Measurements from ENCODE around the gene ANAPC1. TPM values are rescaled to one million over a fixed set of nuclear protein-coding genes. Genes with fewer than 3 reads are reported as not detected.
"Not testable (repeated sequence)": the region's sequence is repeated elsewhere in the genome, so short reads cannot be mapped to it uniquely, and the experiment has no call there.

ANAPC1 gene
- polyA plus RNA-seq, 3 donors: 4.2 to 12.4 (median 6.8) TPM

DNA sequence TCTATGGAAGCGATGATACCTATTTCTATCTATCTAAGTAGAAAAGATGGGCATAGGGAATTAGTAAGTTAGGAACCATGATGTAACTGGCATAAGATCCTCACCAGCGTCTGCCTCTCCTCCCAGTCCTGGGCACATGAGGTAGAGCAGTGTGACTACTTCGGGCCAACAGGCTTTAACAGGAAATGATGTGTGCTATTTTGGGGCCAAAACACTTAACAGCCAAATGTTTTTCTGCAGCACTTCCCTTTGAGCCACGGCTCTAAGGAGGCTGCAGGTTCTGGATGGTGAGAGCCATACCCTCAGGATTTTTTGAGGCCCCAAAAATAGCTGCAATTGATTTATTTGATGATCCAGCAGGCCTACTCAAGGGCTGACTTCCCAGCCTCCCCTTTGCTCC is 116.9 kb downstream of the ANAPC1 start:
- intact Hi-C loops (cut with micrococcal nuclease); H3K4me1 ChIP-seq (ENCODE audit: control insufficient read depth in 1 of 2, insufficient read depth in 2 of 2, low read length in 2 of 2); H3K4me1 Mint-ChIP-seq; H2AFZ ChIP-seq (ENCODE audit: insufficient read depth, low read depth, low read length, poor library complexity, severe bottlenecking); H3K4me3 Mint-ChIP-seq; H3K36me3 ChIP-seq (replicated peaks in 1 of 2; ENCODE audit: control insufficient read depth in 1 of 2, insufficient read depth in 2 of 2, low read length in 2 of 2); H3K27me3 ChIP-seq (ENCODE audit: control insufficient read depth in 2 of 2, insufficient read depth in 2 of 2, low read length in 2 of 2); H3K27ac ChIP-seq (ENCODE audit: low read depth in 1 of 2, low read length in 2 of 2); H3K27me3 Mint-ChIP-seq (ENCODE audit: low read depth in 3 of 3); H4K20me1 ChIP-seq (ENCODE audit: insufficient read depth, low read length); H3K4me2 ChIP-seq (replicated peaks; ENCODE audit: extremely low read depth, low read length, poor library complexity, severe bottlenecking); H3K4me3 ChIP-seq (replicated peaks in 1 of 3; ENCODE audit: low read depth in 2 of 3, low read length in 3 of 3); H3K9ac ChIP-seq (ENCODE audit: insufficient read depth, low read length, poor library complexity, severe bottlenecking); H3K79me2 ChIP-seq (ENCODE audit: insufficient read depth, low read length); DNase-seq: not testable (repeated sequence)
- H3K9me3 Mint-ChIP-seq: peaks cover 7 to 16% (median 11%) of the 10 kb centered on the region in 7 donors
- peak overlapping the region in 1 of 7 donors; percentile 8 for H3K27ac Mint-ChIP-seq
- H3K9me3 ChIP-seq (replicated peaks in 1 of 2; ENCODE audit: control insufficient read depth in 1 of 2, insufficient read depth in 1 of 2, low read length in 2 of 2): peaks cover 11 to 12% of the 10 kb centered on the region in 2 donors
- WGBS (ENCODE audit: insufficient coverage): no CpG with 5 or more reads among the region's 4 CpGs
- peaks cover 7 to 12% of the 10 kb centered on the region in 2 donors for H3K36me3 Mint-ChIP-seq

GRCh38 chr2:111766295-111766694 is 117.7 kb downstream of the ANAPC1 start:
- H3K9me3 ChIP-seq (replicated peaks in 1 of 2; ENCODE audit: control insufficient read depth in 1 of 2, insufficient read depth in 1 of 2, low read length in 2 of 2): peaks cover 15 to 16% of the 10 kb centered on the region in 2 donors
- H3K4me1 ChIP-seq (ENCODE audit: control insufficient read depth in 1 of 2, insufficient read depth in 2 of 2, low read length in 2 of 2); H3K9ac ChIP-seq (ENCODE audit: insufficient read depth, low read length, poor library complexity, severe bottlenecking); H3K4me3 ChIP-seq (replicated peaks in 1 of 3; ENCODE audit: low read depth in 2 of 3, low read length in 3 of 3); DNase-seq; H3K4me1 Mint-ChIP-seq; H3K36me3 ChIP-seq (replicated peaks in 1 of 2; ENCODE audit: control insufficient read depth in 1 of 2, insufficient read depth in 2 of 2, low read length in 2 of 2); H2AFZ ChIP-seq (ENCODE audit: insufficient read depth, low read depth, low read length, poor library complexity, severe bottlenecking); intact Hi-C loops (cut with micrococcal nuclease); H3K27ac Mint-ChIP-seq; H3K27ac ChIP-seq (ENCODE audit: low read depth in 1 of 2, low read length in 2 of 2); H3K4me2 ChIP-seq (replicated peaks; ENCODE audit: extremely low read depth, low read length, poor library complexity, severe bottlenecking); H3K79me2 ChIP-seq (ENCODE audit: insufficient read depth, low read length); H3K27me3 ChIP-seq (ENCODE audit: control insufficient read depth in 2 of 2, insufficient read depth in 2 of 2, low read length in 2 of 2); H3K27me3 Mint-ChIP-seq (ENCODE audit: low read depth in 3 of 3); H3K4me3 Mint-ChIP-seq; H4K20me1 ChIP-seq (ENCODE audit: insufficient read depth, low read length): not testable (repeated sequence)
- H3K36me3 Mint-ChIP-seq: peaks cover 7 to 14% of the 10 kb centered on the region in 2 donors
- no CpG with 5 or more reads among the region's 8 CpGs for WGBS (ENCODE audit: insufficient coverage)
- H3K9me3 Mint-ChIP-seq: peaks cover 7 to 19% (median 14%) of the 10 kb centered on the region in 7 donors

- no CpG with 5 or more reads among the region's 4 CpGs for WGBS (ENCODE audit: insufficient coverage)
- H3K27me3 Mint-ChIP-seq (ENCODE audit: low read depth in 3 of 3); H2AFZ ChIP-seq (ENCODE audit: insufficient read depth, low read depth, low read length, poor library complexity, severe bottlenecking); DNase-seq; H3K4me1 Mint-ChIP-seq; H3K4me3 Mint-ChIP-seq; H3K27me3 ChIP-seq (ENCODE audit: control insufficient read depth in 2 of 2, insufficient read depth in 2 of 2, low read length in 2 of 2); H3K79me2 ChIP-seq (ENCODE audit: insufficient read depth, low read length); H3K9ac ChIP-seq (ENCODE audit: insufficient read depth, low read length, poor library complexity, severe bottlenecking); H4K20me1 ChIP-seq (ENCODE audit: insufficient read depth, low read length); intact Hi-C loops (cut with micrococcal nuclease); H3K36me3 ChIP-seq (replicated peaks in 1 of 2; ENCODE audit: control insufficient read depth in 1 of 2, insufficient read depth in 2 of 2, low read length in 2 of 2); H3K27ac Mint-ChIP-seq; H3K4me2 ChIP-seq (replicated peaks; ENCODE audit: extremely low read depth, low read length, poor library complexity, severe bottlenecking); H3K27ac ChIP-seq (ENCODE audit: low read depth in 1 of 2, low read length in 2 of 2); H3K4me3 ChIP-seq (replicated peaks in 1 of 3; ENCODE audit: low read depth in 2 of 3, low read length in 3 of 3); H3K4me1 ChIP-seq (ENCODE audit: control insufficient read depth in 1 of 2, insufficient read depth in 2 of 2, low read length in 2 of 2): not testable (repeated sequence)
- peaks cover 16 to 19% of the 10 kb centered on the region in 2 donors for H3K9me3 ChIP-seq (replicated peaks in 1 of 2; ENCODE audit: control insufficient read depth in 1 of 2, insufficient read depth in 1 of 2, low read length in 2 of 2)
- Mint-ChIP-seq H3K9me3 (peaks cover 10 to 29% (median 18%) of the 10 kb centered on the region in 7 donors), H3K36me3 (peaks cover 6 to 11% of the 10 kb centered on the region in 2 donors)
These were observed 119.8 kb downstream of the ANAPC1 start for GRCh38 chr2:111764151-111764550.

DNA sequence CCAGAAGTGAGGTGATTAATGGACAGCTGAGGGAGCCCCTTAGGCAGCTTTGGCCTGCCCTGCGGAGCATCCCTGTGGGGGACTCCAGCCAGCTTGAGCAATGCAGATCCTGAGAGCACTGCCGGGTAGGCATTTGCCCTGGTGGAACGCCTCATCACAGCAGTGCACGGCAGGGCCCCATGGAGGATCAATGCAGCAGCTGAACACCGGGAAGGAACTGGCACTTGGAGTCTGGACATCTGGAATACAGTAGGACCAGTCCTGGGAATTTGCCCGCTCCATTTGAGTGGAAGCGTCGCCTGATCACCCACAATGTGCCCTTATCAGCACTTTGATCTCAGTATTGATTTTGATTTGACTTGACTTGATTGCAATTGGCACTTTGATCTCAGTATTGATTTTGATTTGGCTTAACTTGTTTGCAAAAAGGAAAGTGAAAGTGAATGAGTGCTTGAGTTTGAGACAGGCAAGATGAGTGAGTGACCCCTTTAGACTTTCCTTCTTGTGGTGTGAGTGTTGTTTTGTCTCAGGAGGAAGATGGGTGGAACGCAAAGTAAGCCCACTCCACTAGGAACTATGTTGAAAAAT is 123.2 kb downstream of the ANAPC1 start:
- H3K27ac Mint-ChIP-seq; H3K4me3 ChIP-seq (replicated peaks in 1 of 3; ENCODE audit: low read depth in 2 of 3, low read length in 3 of 3): not testable (repeated sequence)
- 95% methylated on average over 4 of the region's 9 CpGs for WGBS (ENCODE audit: insufficient coverage)

More for the DNA sequence above, 123.2 kb downstream of the ANAPC1 start:
- H3K4me2 ChIP-seq (replicated peaks; ENCODE audit: extremely low read depth, low read length, poor library complexity, severe bottlenecking); DNase-seq; H2AFZ ChIP-seq (ENCODE audit: insufficient read depth, low read depth, low read length, poor library complexity, severe bottlenecking); H4K20me1 ChIP-seq (ENCODE audit: insufficient read depth, low read length); H3K36me3 Mint-ChIP-seq; H3K36me3 ChIP-seq (replicated peaks in 1 of 2; ENCODE audit: control insufficient read depth in 1 of 2, insufficient read depth in 2 of 2, low read length in 2 of 2); H3K27ac ChIP-seq (ENCODE audit: low read depth in 1 of 2, low read length in 2 of 2); H3K79me2 ChIP-seq (ENCODE audit: insufficient read depth, low read length); H3K4me1 ChIP-seq (ENCODE audit: control insufficient read depth in 1 of 2, insufficient read depth in 2 of 2, low read length in 2 of 2); intact Hi-C loops (cut with micrococcal nuclease); H3K9ac ChIP-seq (ENCODE audit: insufficient read depth, low read length, poor library complexity, severe bottlenecking); H3K4me1 Mint-ChIP-seq; H3K4me3 Mint-ChIP-seq; H3K27me3 Mint-ChIP-seq (ENCODE audit: low read depth in 3 of 3); H3K27me3 ChIP-seq (ENCODE audit: control insufficient read depth in 2 of 2, insufficient read depth in 2 of 2, low read length in 2 of 2): not testable (repeated sequence)
- peaks cover 16 to 19% of the 10 kb centered on the region in 2 donors for H3K9me3 ChIP-seq (replicated peaks in 1 of 2; ENCODE audit: control insufficient read depth in 1 of 2, insufficient read depth in 1 of 2, low read length in 2 of 2)
- peaks cover 11 to 33% (median 16%) of the 10 kb centered on the region in 7 donors for H3K9me3 Mint-ChIP-seq

All from CD14-positive monocyte (primary cell).